Calu3 (cell line): ENCODE measurements around the gene MCMBP. TPM values are rescaled to one million over a fixed set of nuclear protein-coding genes. Genes with fewer than 3 reads are reported as not detected.

ENCODE experiments used
- BruUV-seq: library from RNA; stranded (reverse); fragments of 400-500 nt; replicated peaks from 2 replicates; lab custom pipeline; 2021; lab: Mats Ljungman, UMichigan
- CTCF ChIA-PET: fragments of 300-600 bp; sonication (Branson Sonifier 250); formaldehyde crosslinking; loops from one replicate; lab custom pipeline; 2022; ENCODE audit warnings: antibody characterized with exemption; lab: Charles Lee
- DNase-seq: peaks from one replicate; pipeline ENCODE4 v3.0.0; 2022
- H3K27ac Mint-ChIP-seq: one replicate; pipeline ENCODE4 v1.8.0; 2022; ENCODE audit warnings: mixed read lengths; ENCODE audit not compliant: unreplicated experiment
- H3K27me3 Mint-ChIP-seq: one replicate; pipeline ENCODE4 v1.8.0; 2022; ENCODE audit warnings: mixed read lengths; ENCODE audit not compliant: unreplicated experiment
- H3K36me3 Mint-ChIP-seq: one replicate; pipeline ENCODE4 v1.8.0; 2022; ENCODE audit warnings: mild to moderate bottlenecking, moderate library complexity, mixed read lengths; ENCODE audit not compliant: insufficient read depth, unreplicated experiment
- H3K4me1 Mint-ChIP-seq: one replicate; pipeline ENCODE4 v1.8.0; 2022; ENCODE audit warnings: mild to moderate bottlenecking, low read depth, mixed read lengths; ENCODE audit not compliant: unreplicated experiment
- H3K4me3 Mint-ChIP-seq: one replicate; pipeline ENCODE4 v1.8.0; 2022; ENCODE audit warnings: mild to moderate bottlenecking, low read depth, moderate library complexity, mixed read lengths; ENCODE audit not compliant: unreplicated experiment
- H3K9me3 Mint-ChIP-seq: one replicate; pipeline ENCODE4 v1.8.0; 2022; ENCODE audit warnings: low read depth, mixed read lengths; ENCODE audit not compliant: unreplicated experiment
- CTCF ChIP-seq: fragments of 200-600 bp; IDR thresholded peaks from one replicate; pipeline ENCODE4 v1.8.0; 2022; ENCODE audit warnings: antibody characterized with exemption; ENCODE audit not compliant: unreplicated experiment
- intact Hi-C: fragments of 100-400 bp; cut with micrococcal nuclease; formaldehyde crosslinking; loops from one replicate; pipeline ENCODE4 v1.10.0; 2022; ENCODE audit not compliant: unreplicated experiment
- total RNA-seq: library from RNA; stranded (reverse); gene quantifications from 2 replicates; pipeline ENCODE4 v1.2.3, GENCODE V29; 2022

MCMBP gene
- total RNA-seq, 1 experiment from 2014 or later = 40.3 TPM

GRCh38 chr10:119845656-119846055 is 27.0 kb downstream of the MCMBP start:
- peaks cover 15% of the 10 kb centered on the region for H3K36me3 Mint-ChIP-seq
- H3K27ac Mint-ChIP-seq = no peak overlapping the region

GRCh38 chr10:119834188-119834587 is 38.5 kb downstream of the MCMBP start:
- CTCF ChIA-PET = no interaction called here
- no TSS peak for BruUV-seq
- H3K27ac Mint-ChIP-seq = no peak overlapping the region
- no peak for DNase-seq
- no peak for TF ChIP-seq CTCF
- peaks cover 22% of the 10 kb centered on the region for H3K36me3 Mint-ChIP-seq
- H3K4me3 Mint-ChIP-seq = no peak overlapping the region
- no peaks in the 10 kb centered on the region for H3K9me3 Mint-ChIP-seq
- H3K27me3 Mint-ChIP-seq = no peaks in the 10 kb centered on the region
- intact Hi-C loops = loop anchor here (5.0 kb wide), 2 partner anchors 82 to 147 kb away; no protein-coding TSS in a partner anchor
- H3K4me1 Mint-ChIP-seq = peaks cover 8% of the 10 kb centered on the region

More at GRCh38 chr10:119845656-119846055, 27.0 kb downstream of the MCMBP start:
- H3K27me3 Mint-ChIP-seq = no peaks in the 10 kb centered on the region
- no TSS peak for BruUV-seq
- H3K4me3 Mint-ChIP-seq = no peak overlapping the region
- H3K9me3 Mint-ChIP-seq = no peaks in the 10 kb centered on the region
- CTCF ChIA-PET = no interaction called here
- intact Hi-C loops = no loop called here
- no peak for TF ChIP-seq CTCF
- no peak for DNase-seq
- no peaks in the 10 kb centered on the region for H3K4me1 Mint-ChIP-seq

- CTCF ChIA-PET = interaction anchor here (0.6 kb wide), 1 partner anchor 199 kb away, joined by 3 read pairs; no protein-coding TSS in a partner anchor
- DNase-seq = no peak
- no peaks in the 10 kb centered on the region for H3K9me3 Mint-ChIP-seq
- intact Hi-C loops = loop anchor here (5.0 kb wide), 2 partner anchors 81 to 146 kb away; no protein-coding TSS in a partner anchor
- peaks cover 8% of the 10 kb centered on the region for H3K4me1 Mint-ChIP-seq
- no peaks in the 10 kb centered on the region for H3K27me3 Mint-ChIP-seq
- no peak overlapping the region for H3K4me3 Mint-ChIP-seq
- peaks cover 19% of the 10 kb centered on the region for H3K36me3 Mint-ChIP-seq
- no TSS peak for BruUV-seq
- H3K27ac Mint-ChIP-seq = no peak overlapping the region
- no peak for TF ChIP-seq CTCF
Measured at GRCh38 chr10:119832951-119833350, 39.7 kb downstream of the MCMBP start.

- Mint-ChIP-seq H3K9me3 (no peaks in the 10 kb centered on the region), H3K27me3 (no peaks in the 10 kb centered on the region), H3K4me3 (no peak overlapping the region), H3K4me1 (peaks cover 8% of the 10 kb centered on the region), H3K36me3 (peaks cover 19% of the 10 kb centered on the region), H3K27ac (no peak overlapping the region)
- no peak for DNase-seq
- no peak for TF ChIP-seq CTCF
- BruUV-seq = no TSS peak
- CTCF ChIA-PET = no interaction called here
- intact Hi-C loops = loop anchor here (5.0 kb wide), 2 partner anchors 79 to 144 kb away; no protein-coding TSS in a partner anchor
Measured at GRCh38 chr10:119831656-119832055, 41.0 kb downstream of the MCMBP start.
